ENCODE measurements around the gene TMEM82.
A peak's percentile ranks its signal among the peaks of the same experiment; 100 is the strongest.

GRCh38 chr1:15702722-15703550 is 39.4 kb upstream of the TMEM82 start:
- TF ChIP-seq, protein P1, sequence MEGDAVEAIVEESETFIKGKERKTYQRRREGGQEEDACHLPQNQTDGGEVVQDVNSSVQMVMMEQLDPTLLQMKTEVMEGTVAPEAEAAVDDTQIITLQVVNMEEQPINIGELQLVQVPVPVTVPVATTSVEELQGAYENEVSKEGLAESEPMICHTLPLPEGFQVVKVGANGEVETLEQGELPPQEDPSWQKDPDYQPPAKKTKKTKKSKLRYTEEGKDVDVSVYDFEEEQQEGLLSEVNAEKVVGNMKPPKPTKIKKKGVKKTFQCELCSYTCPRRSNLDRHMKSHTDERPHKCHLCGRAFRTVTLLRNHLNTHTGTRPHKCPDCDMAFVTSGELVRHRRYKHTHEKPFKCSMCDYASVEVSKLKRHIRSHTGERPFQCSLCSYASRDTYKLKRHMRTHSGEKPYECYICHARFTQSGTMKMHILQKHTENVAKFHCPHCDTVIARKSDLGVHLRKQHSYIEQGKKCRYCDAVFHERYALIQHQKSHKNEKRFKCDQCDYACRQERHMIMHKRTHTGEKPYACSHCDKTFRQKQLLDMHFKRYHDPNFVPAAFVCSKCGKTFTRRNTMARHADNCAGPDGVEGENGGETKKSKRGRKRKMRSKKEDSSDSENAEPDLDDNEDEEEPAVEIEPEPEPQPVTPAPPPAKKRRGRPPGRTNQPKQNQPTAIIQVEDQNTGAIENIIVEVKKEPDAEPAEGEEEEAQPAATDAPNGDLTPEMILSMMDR (IDR thresholded peaks at IDR 0.05): peak in 3 of 6 experiments; percentile 31 to 51 (median 41)
- no peak for TF ChIP-seq POLR2A (IDR thresholded peaks at IDR 0.05)

Data from Peyer's patch (tissue), 4 donors.